ENCODE data around the gene TUBA3D.
"Not testable (repeated sequence)": the region's sequence is repeated elsewhere in the genome, so short reads cannot be mapped to it uniquely, and the experiment has no call there.

DNA sequence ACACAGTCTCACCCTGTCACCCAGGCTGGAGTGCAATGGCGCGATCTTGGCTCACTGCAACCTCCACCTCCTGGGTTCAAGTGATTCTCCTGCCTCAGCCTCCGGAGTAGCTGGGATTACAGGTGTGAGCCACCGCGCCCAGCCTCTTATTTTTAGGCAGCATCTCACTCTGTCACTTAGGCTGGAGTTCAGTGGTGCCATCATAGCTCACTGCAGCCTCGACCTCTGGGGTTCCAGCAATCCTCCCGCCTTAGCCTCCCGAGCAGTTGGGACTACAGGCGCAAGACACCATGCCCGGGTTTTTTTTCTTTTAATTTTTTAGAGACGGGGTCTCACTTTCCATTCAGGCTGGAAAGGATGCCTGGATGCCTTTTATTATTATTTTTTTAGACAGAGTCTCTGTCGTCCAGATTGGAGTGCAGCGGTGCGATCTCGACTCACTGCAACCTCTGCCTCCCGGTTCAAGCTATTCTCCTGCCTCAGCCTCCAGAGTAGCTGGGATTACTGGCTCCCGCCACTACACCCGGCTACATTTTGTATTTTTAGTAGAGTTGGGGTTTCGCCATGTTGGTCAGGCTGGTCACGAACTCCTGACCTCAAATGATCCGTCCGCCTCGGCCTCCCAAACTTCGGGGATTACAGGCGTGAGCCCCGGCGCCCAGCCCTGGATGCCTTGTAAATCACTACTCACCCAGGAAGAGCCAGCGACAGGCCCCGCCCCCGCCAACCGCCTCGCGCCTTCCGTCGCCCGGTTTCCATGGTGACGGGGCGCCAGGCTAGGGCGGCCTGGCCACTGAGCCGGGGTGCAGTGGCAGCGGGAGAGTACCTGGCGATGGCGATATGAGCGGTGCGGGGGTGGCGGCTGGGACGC, 51.4 kb downstream of the TUBA3D start, which contains the start of gene CCDC74A:
- TF ChIP-seq, protein P1, sequence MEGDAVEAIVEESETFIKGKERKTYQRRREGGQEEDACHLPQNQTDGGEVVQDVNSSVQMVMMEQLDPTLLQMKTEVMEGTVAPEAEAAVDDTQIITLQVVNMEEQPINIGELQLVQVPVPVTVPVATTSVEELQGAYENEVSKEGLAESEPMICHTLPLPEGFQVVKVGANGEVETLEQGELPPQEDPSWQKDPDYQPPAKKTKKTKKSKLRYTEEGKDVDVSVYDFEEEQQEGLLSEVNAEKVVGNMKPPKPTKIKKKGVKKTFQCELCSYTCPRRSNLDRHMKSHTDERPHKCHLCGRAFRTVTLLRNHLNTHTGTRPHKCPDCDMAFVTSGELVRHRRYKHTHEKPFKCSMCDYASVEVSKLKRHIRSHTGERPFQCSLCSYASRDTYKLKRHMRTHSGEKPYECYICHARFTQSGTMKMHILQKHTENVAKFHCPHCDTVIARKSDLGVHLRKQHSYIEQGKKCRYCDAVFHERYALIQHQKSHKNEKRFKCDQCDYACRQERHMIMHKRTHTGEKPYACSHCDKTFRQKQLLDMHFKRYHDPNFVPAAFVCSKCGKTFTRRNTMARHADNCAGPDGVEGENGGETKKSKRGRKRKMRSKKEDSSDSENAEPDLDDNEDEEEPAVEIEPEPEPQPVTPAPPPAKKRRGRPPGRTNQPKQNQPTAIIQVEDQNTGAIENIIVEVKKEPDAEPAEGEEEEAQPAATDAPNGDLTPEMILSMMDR (IDR thresholded peaks at IDR 0.05), result not testable (repeated sequence)
- TF ChIP-seq POLR2A, POLR2AphosphoS5, EP300 (IDR thresholded peaks at IDR 0.05): not testable (repeated sequence)
